Measurements from ENCODE around the gene HS3ST1.

Gene HS3ST1

DNA sequence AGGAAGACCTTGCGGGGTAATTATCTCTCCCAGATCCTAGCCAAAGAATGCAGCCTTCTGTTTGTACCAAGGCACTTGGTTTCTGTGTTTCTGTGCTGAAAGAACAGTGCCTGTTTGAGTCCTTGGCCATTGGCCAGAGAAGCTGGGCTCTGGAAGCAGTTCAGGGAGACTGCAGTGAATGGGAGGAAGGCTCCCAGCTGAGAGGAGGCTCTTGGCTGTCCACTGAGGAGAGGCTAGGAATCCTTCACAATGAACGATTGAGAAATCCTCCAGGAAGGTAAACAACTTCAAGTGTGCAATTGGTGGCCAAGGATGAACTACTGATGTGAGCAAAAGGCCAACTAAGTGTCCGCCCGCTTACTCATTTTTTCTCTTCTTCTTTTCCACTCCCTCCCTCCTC, 61.3 kb downstream of the HS3ST1 start:
- ChIA-PET CTCF (no interaction called here), POLR2A (no interaction called here)
- no peak for DNase-seq (ENCODE audit: extremely low spot score)
- no peak for TF ChIP-seq CTBP1 (IDR thresholded peaks at IDR 0.05; ENCODE audit: borderline replicate concordance)
- TF ChIP-seq FOXM1 (IDR thresholded peaks at IDR 0.05; ENCODE audit: borderline replicate concordance) = no peak
- no peak for TF ChIP-seq SUZ12 (IDR thresholded peaks at IDR 0.05)
- TF ChIP-seq SP1 (IDR thresholded peaks at IDR 0.05) = no peak
- no peak for TF ChIP-seq BHLHE40 (IDR thresholded peaks at IDR 0.05; ENCODE audit: borderline replicate concordance)
- no peak for TF ChIP-seq ZNF384 (IDR thresholded peaks at IDR 0.05)
- TF ChIP-seq, protein P1, sequence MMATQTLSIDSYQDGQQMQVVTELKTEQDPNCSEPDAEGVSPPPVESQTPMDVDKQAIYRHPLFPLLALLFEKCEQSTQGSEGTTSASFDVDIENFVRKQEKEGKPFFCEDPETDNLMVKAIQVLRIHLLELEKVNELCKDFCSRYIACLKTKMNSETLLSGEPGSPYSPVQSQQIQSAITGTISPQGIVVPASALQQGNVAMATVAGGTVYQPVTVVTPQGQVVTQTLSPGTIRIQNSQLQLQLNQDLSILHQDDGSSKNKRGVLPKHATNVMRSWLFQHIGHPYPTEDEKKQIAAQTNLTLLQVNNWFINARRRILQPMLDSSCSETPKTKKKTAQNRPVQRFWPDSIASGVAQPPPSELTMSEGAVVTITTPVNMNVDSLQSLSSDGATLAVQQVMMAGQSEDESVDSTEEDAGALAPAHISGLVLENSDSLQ (IDR thresholded peaks at IDR 0.05) = no peak
- TF ChIP-seq FOXA1 (IDR thresholded peaks at IDR 0.05) = no peak
- TF ChIP-seq FOXK2 (IDR thresholded peaks at IDR 0.05) = no peak
- TF ChIP-seq ARNT (IDR thresholded peaks at IDR 0.05) = no peak
- TF ChIP-seq NFRKB (IDR thresholded peaks at IDR 0.05) = no peak
- no peak for TF ChIP-seq L3MBTL2 (conservative IDR thresholded peaks at IDR 0.05)
- no peak for TF ChIP-seq ELF4 (IDR thresholded peaks at IDR 0.05)
- TF ChIP-seq TARDBP (IDR thresholded peaks at IDR 0.05) = no peak
- no peak for TF ChIP-seq HDGF (IDR thresholded peaks at IDR 0.05; ENCODE audit: borderline replicate concordance)
- no peak for TF ChIP-seq LEF1 (IDR thresholded peaks at IDR 0.05; ENCODE audit: borderline replicate concordance)

DNA sequence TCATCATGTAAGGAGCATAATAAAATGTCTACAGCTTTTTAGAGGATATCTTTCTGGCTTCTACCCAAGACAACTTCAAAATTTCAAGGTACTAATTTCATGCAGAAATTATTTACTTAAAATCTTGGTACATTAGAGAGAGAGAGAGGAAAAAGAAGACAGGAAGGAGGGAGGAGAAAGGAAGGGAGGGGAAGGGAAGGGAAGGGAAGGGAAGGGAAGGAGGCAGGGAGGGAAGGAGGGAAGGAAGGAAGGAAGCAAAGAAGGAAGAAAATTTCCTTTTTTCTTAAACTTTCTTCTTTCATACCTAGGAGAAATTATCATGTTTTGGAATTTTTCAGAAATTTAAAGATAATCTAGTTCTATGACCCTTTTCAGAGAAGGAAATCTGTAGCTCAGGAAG, 61.8 kb downstream of the HS3ST1 start:
- no peak for DNase-seq (ENCODE audit: extremely low spot score)
- TF ChIP-seq NFRKB (IDR thresholded peaks at IDR 0.05) (no peak), CTBP1 (IDR thresholded peaks at IDR 0.05; ENCODE audit: borderline replicate concordance) (no peak), HDGF (IDR thresholded peaks at IDR 0.05; ENCODE audit: borderline replicate concordance) (no peak), FOXA1 (IDR thresholded peaks at IDR 0.05) (no peak), SUZ12 (IDR thresholded peaks at IDR 0.05) (no peak), SP1 (IDR thresholded peaks at IDR 0.05) (no peak)
- POLR2A ChIA-PET = no interaction called here
- CTCF ChIA-PET = no interaction called here

DNA sequence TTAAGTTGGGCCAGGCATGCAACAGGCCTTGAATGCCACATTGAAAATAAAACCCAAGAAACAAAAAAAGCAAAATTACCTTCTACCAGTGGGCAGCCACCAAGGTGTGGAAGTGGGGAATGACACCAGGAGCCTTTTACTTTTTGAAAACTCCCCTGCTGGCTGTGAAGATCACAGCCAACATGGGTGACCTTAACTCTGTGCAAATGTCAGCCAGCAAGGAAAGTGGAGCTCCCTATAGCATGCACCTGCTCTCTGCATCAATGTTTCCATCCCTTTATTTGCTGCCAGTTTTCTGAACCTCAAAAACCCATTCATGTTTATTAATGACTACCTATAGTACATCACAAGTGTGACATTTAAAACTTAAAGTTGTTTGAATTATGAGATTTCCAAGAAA, 63.7 kb downstream of the HS3ST1 start:
- ChIA-PET CTCF (no interaction called here), POLR2A (no interaction called here)
- no peak for DNase-seq (ENCODE audit: extremely low spot score)
- TF ChIP-seq SP1 (IDR thresholded peaks at IDR 0.05) (no peak), FOXM1 (IDR thresholded peaks at IDR 0.05; ENCODE audit: borderline replicate concordance) (no peak), FOXK2 (IDR thresholded peaks at IDR 0.05) (no peak), L3MBTL2 (conservative IDR thresholded peaks at IDR 0.05) (no peak), HDGF (IDR thresholded peaks at IDR 0.05; ENCODE audit: borderline replicate concordance) (no peak)

DNA sequence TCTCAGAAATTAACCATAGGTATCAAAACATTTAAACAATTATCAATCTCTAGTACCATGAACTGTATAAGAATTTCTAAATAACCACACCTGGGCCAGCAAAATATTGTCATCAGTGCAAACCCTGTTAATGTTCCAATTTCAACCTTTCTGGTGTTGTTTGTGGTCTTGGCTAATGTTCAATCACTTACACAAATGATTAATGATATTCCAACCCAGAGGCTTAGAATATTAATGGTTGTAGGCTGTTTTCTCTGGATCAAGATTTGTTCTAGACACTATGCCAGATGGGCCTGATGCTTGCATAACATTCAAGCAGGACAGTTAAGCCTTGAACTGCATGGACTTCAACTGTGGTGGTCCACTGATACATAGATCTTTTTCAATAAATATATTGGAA, 69.1 kb downstream of the HS3ST1 start:
- TF ChIP-seq CTBP1 (IDR thresholded peaks at IDR 0.05; ENCODE audit: borderline replicate concordance) (no peak), BHLHE40 (IDR thresholded peaks at IDR 0.05; ENCODE audit: borderline replicate concordance) (no peak), NFRKB (IDR thresholded peaks at IDR 0.05) (no peak), L3MBTL2 (conservative IDR thresholded peaks at IDR 0.05) (no peak), ELF4 (IDR thresholded peaks at IDR 0.05) (no peak)
- ChIA-PET CTCF (no interaction called here), POLR2A (no interaction called here)
- DNase-seq (ENCODE audit: extremely low spot score) = no peak

DNA sequence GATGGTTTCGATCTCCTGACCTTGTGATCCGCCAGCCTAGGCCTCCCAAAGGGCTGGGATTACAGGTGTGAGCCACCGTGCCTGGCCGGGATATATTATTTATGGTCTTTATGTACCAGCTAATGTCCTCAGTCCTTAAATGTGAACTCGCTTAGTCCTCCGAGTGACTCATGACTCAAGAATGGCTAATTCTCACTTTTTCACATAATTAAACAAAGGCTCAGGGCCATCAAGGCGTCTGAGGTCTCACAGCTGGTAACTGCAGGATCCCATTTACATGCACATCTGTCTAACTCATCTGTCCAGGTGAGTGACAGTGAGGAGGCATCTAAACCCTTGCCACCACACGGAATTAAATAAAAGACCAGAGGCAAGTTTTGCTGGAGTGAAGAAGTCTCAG, 73.5 kb downstream of the HS3ST1 start:
- TF ChIP-seq HDGF (IDR thresholded peaks at IDR 0.05; ENCODE audit: borderline replicate concordance) (no peak), ELF4 (IDR thresholded peaks at IDR 0.05) (no peak), ZNF384 (IDR thresholded peaks at IDR 0.05) (no peak), SUZ12 (IDR thresholded peaks at IDR 0.05) (no peak), FOXM1 (IDR thresholded peaks at IDR 0.05; ENCODE audit: borderline replicate concordance) (no peak)
- CTCF ChIA-PET = no interaction called here
- POLR2A ChIA-PET = no interaction called here
- no peak for DNase-seq (ENCODE audit: extremely low spot score)

DNA sequence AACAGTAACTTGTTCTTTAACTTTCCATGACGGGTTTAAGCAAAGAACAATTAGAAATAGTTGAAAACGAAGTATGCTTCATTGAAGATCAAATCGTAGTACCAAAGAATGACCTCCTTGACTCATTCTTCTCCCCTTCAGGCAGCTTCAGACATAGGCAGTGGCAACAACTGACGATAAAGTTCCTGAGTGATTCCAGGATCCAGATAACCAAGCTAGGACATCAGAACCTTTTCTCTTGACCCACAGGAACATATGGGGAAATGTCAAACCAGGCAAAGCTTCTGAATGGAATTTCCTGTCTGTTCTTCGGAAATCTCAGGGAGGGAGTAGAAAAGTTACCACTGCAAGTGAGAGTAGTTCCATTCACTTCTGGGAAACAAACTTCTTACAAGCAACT, 74.2 kb downstream of the HS3ST1 start:
- TF ChIP-seq FOXM1 (IDR thresholded peaks at IDR 0.05; ENCODE audit: borderline replicate concordance) = no peak
- TF ChIP-seq HDGF (IDR thresholded peaks at IDR 0.05; ENCODE audit: borderline replicate concordance) = no peak
- no peak for TF ChIP-seq ARNT (IDR thresholded peaks at IDR 0.05)
- no peak for TF ChIP-seq CTBP1 (IDR thresholded peaks at IDR 0.05; ENCODE audit: borderline replicate concordance)
- no peak for TF ChIP-seq NFRKB (IDR thresholded peaks at IDR 0.05)
- no peak for TF ChIP-seq SUZ12 (IDR thresholded peaks at IDR 0.05)
- no peak for TF ChIP-seq FOXA1 (IDR thresholded peaks at IDR 0.05)
- no peak for TF ChIP-seq BHLHE40 (IDR thresholded peaks at IDR 0.05; ENCODE audit: borderline replicate concordance)
- TF ChIP-seq LEF1 (IDR thresholded peaks at IDR 0.05; ENCODE audit: borderline replicate concordance) = no peak
- TF ChIP-seq SP1 (IDR thresholded peaks at IDR 0.05) = no peak
- no peak for TF ChIP-seq L3MBTL2 (conservative IDR thresholded peaks at IDR 0.05)
- TF ChIP-seq ELF4 (IDR thresholded peaks at IDR 0.05) = no peak
- CTCF ChIA-PET = no interaction called here
- POLR2A ChIA-PET = no interaction called here
- DNase-seq (ENCODE audit: extremely low spot score) = no peak

DNA sequence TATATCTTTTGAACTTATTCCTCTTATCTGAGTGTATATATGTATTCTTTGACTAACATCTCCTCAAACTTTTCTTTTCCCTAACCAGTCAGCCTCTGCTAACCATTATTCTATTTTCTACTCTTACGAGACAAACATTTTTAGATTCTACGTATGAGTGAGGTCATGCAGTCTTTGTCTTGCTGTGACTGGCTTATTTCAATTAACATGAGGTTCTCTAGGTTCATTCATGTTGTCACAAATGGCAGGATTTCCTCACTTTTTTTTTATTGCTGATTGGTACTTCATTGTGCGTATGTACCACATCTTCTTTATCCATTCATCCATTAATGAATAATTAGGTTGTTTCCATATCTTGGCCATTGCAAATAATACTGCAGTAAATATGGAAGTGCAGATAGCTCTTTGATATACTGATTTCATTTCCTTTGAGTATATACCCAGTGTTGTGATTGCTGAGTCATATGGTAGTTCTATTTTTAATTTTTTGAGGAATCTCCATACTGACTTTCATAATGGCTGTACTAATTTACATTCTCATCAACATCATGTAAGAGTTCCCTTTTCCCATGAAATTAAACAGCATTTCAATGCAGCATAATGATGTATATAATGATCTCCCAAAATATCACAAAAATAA, 80.1 kb downstream of the HS3ST1 start:
- POLR2A ChIA-PET = no interaction called here
- TF ChIP-seq ELF4 (IDR thresholded peaks at IDR 0.05) (no peak), HDGF (IDR thresholded peaks at IDR 0.05; ENCODE audit: borderline replicate concordance) (no peak), NFRKB (IDR thresholded peaks at IDR 0.05) (no peak), FOXK2 (IDR thresholded peaks at IDR 0.05) (no peak), LEF1 (IDR thresholded peaks at IDR 0.05; ENCODE audit: borderline replicate concordance) (no peak), TARDBP (IDR thresholded peaks at IDR 0.05) (no peak), CTBP1 (IDR thresholded peaks at IDR 0.05; ENCODE audit: borderline replicate concordance) (no peak), BHLHE40 (IDR thresholded peaks at IDR 0.05; ENCODE audit: borderline replicate concordance) (no peak)
- DNase-seq (ENCODE audit: extremely low spot score) = no peak
- CTCF ChIA-PET = no interaction called here

DNA sequence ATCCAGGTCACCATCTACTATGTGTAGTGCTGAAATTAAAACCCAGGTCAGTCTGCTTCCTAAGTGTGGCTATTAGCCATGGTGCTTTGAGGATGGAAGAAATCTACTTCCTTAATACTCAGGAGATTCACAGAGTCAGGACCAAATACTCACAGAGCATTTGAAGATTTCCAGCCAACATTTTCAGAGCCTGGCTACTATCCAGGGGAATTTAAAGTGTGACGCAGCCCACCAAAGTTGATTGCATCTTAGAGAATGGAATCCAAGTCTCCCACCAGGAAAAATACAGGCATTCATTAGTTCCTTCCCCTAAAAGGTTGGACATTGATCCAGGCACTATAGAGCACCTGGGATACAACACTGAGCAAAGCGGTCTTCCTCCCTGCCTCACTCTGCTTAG, 83.8 kb downstream of the HS3ST1 start:
- TF ChIP-seq ARNT (IDR thresholded peaks at IDR 0.05) (no peak), HDGF (IDR thresholded peaks at IDR 0.05; ENCODE audit: borderline replicate concordance) (no peak), TARDBP (IDR thresholded peaks at IDR 0.05) (no peak), LEF1 (IDR thresholded peaks at IDR 0.05; ENCODE audit: borderline replicate concordance) (no peak), FOXA1 (IDR thresholded peaks at IDR 0.05) (no peak), SUZ12 (IDR thresholded peaks at IDR 0.05) (no peak), CTBP1 (IDR thresholded peaks at IDR 0.05; ENCODE audit: borderline replicate concordance) (no peak), NFRKB (IDR thresholded peaks at IDR 0.05) (no peak), BHLHE40 (IDR thresholded peaks at IDR 0.05; ENCODE audit: borderline replicate concordance) (no peak), L3MBTL2 (conservative IDR thresholded peaks at IDR 0.05) (no peak), FOXK2 (IDR thresholded peaks at IDR 0.05) (no peak), SP1 (IDR thresholded peaks at IDR 0.05) (no peak), ELF4 (IDR thresholded peaks at IDR 0.05) (no peak), FOXM1 (IDR thresholded peaks at IDR 0.05; ENCODE audit: borderline replicate concordance) (no peak), ZNF384 (IDR thresholded peaks at IDR 0.05) (no peak)
- TF ChIP-seq, protein P1 (IDR thresholded peaks at IDR 0.05) = no peak
- CTCF ChIA-PET = no interaction called here
- no peak for DNase-seq (ENCODE audit: extremely low spot score)
- POLR2A ChIA-PET = no interaction called here
